ENCODE results near the gene CHEK1.

DNA sequence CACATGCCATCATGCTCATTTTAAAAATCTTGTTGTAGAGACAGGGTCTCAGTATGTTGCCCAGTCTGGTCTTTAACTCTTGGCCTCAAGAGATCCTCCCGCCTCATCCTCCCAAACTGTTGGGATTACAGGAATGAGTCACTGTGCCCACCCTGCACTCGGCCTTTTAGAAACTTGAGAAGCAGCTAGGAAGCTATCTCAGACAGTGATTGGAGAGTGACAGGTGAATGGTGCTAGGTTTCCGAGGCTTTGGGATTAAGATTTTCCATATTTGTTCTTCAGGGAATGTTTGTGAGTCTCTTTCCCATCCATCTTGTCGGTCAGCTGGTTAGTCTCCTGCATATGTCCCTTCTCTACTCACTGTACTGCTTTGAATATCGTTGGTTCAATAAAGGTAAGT is 45.2 kb upstream of the CHEK1 start:
- TF ChIP-seq POLR2AphosphoS5 (IDR thresholded peaks at IDR 0.05; ENCODE audit: low read depth, low read length) (no peak), SIN3A (IDR thresholded peaks at IDR 0.05; ENCODE audit: borderline replicate concordance, insufficient read depth, low read length) (no peak), REST (IDR thresholded peaks at IDR 0.05; ENCODE audit: insufficient read depth in 1 of 2, low read depth in 2 of 2, low read length in 2 of 2) (no peak), TAF1 (IDR thresholded peaks at IDR 0.05; ENCODE audit: borderline replicate concordance, insufficient read depth, low read length) (no peak), FOXP2 (optimal IDR thresholded peaks at IDR 0.05; ENCODE audit: borderline replicate concordance, extremely low read depth, extremely low read length, insufficient read depth) (no peak)
